Hepatocyte (in vitro differentiated cells): Measurements from ENCODE around the gene CIAPIN1. TPM values are rescaled to one million over a fixed set of nuclear protein-coding genes. Genes with fewer than 3 reads are reported as not detected.
"Not testable (repeated sequence)": the region's sequence is repeated elsewhere in the genome, so short reads cannot be mapped to it uniquely, and the experiment has no call there.

Experiments
- DNase-seq: peaks from one replicate; pipeline ENCODE4 v3.0.0-alpha.2; 2016; ENCODE audit warnings: low spot score
- H2AFZ ChIP-seq: fragments of 200-600 bp; sonication (generic); 2 replicates; pipeline ENCODE4 v1.6.0; 2016; ENCODE audit warnings: antibody characterized with exemption, mild to moderate bottlenecking
- H3K27ac ChIP-seq: fragments of 200-600 bp; sonication (generic); 2 replicates; pipeline ENCODE4 v1.5.1; 2016; ENCODE audit warnings: mild to moderate bottlenecking
- H3K27me3 ChIP-seq: fragments of 200-600 bp; sonication (generic); 2 replicates; pipeline ENCODE4 v1.6.1; 2016
- H3K36me3 ChIP-seq: fragments of 200-600 bp; sonication (generic); replicated peaks from 2 replicates; pipeline ENCODE4 v1.5.1; 2016; ENCODE audit warnings: low read depth; ENCODE audit not compliant: insufficient read depth
- H3K4me1 ChIP-seq: fragments of 200-600 bp; sonication (generic); 2 replicates; pipeline ENCODE4 v1.5.1; 2016; ENCODE audit warnings: mild to moderate bottlenecking, moderate library complexity; ENCODE audit not compliant: insufficient read depth
- H3K4me2 ChIP-seq: fragments of 200-600 bp; sonication (generic); 2 replicates; pipeline ENCODE4 v1.6.0; 2016
- H3K4me3 ChIP-seq: fragments of 200-600 bp; sonication (generic); 2 replicates; pipeline ENCODE4 v1.5.1; 2016; ENCODE audit warnings: mild to moderate bottlenecking
- H3K79me2 ChIP-seq: fragments of 200-600 bp; sonication (generic); 2 replicates; pipeline ENCODE4 v1.6.0; 2017; ENCODE audit warnings: mild to moderate bottlenecking
- H3K9me2 ChIP-seq: fragments of 200-600 bp; sonication (generic); replicated peaks from 2 replicates; pipeline ENCODE4 v1.6.0; 2017; ENCODE audit warnings: mild to moderate bottlenecking; ENCODE audit not compliant: insufficient read depth
- H3K9me3 ChIP-seq: fragments of 200-600 bp; sonication (generic); 2 replicates; pipeline ENCODE4 v1.5.1; 2016; ENCODE audit warnings: low read depth, mild to moderate bottlenecking
- H4K20me1 ChIP-seq: fragments of 200-600 bp; sonication (generic); 2 replicates; pipeline ENCODE4 v1.6.0; 2016; ENCODE audit warnings: mild to moderate bottlenecking; ENCODE audit not compliant: insufficient read depth, poor library complexity, severe bottlenecking
- EZH2 ChIP-seq: fragments of 200-600 bp; sonication (generic); IDR thresholded peaks from 2 replicates; pipeline ENCODE4 v1.6.1; 2016; ENCODE audit warnings: antibody characterized with exemption, mild to moderate bottlenecking, borderline replicate concordance
- EZH2phosphoT487 ChIP-seq: fragments of 200-600 bp; sonication (generic); IDR thresholded peaks from one replicate; pipeline ENCODE4 v1.6.1; 2018; ENCODE audit warnings: antibody characterized with exemption, mild to moderate bottlenecking, low read depth, moderate library complexity; ENCODE audit not compliant: unreplicated experiment, severe bottlenecking
- WGBS: methylation state at CpG from one replicate; pipeline ENCODE4 v1.1.6; 2016; ENCODE audit warnings: low lambda C conversion rate; ENCODE audit errors: missing lambda C conversion rate; 5-methylcytosine and 5-hydroxymethylcytosine counted together
- polyA plus RNA-seq: library from polyadenylated mRNA; unstranded; fragments of >200 nt; fragmentation: Nextera tagmentation; extraction: Ambion mirVana; gene quantifications from 2 replicates; pipeline ENCODE4 v1.2.1, GENCODE V29; 2016
- total RNA-seq: library from RNA; depleted of rRNA; stranded (reverse); fragments of >200 nt; gene quantifications from 2 replicates; pipeline ENCODE4 v1.2.3, GENCODE V29; 2014
- TF ChIP-seq, protein P1 (sequence below): fragments of 200-600 bp; sonication (generic); IDR thresholded peaks from 2 replicates; pipeline ENCODE4 v1.5.1; 2016; ENCODE audit warnings: antibody characterized with exemption, mild to moderate bottlenecking; ENCODE audit not compliant: poor library complexity

The CIAPIN1 gene
- total and polyA plus RNA-seq, 2 experiments from 2014 or later: 54.2 to 56.1 TPM

GRCh38 chr16:57401943-57402640 is 45.1 kb downstream of the CIAPIN1 start:
- no peak overlapping the region for H3K4me3 ChIP-seq
- no peak overlapping the region for H2AFZ ChIP-seq
- no peaks in the 10 kb centered on the region for H3K9me2 ChIP-seq
- no peak for DNase-seq
- H3K79me2 ChIP-seq: no peaks in the 10 kb centered on the region
- no peaks in the 10 kb centered on the region for H3K36me3 ChIP-seq
- no peaks in the 10 kb centered on the region for H4K20me1 ChIP-seq
- no peak overlapping the region for H3K27ac ChIP-seq
- H3K4me1 ChIP-seq: no peaks in the 10 kb centered on the region
- 57% methylated on average over 7 of the region's 7 CpGs for WGBS
- no peaks in the 10 kb centered on the region for H3K27me3 ChIP-seq
- TF ChIP-seq, protein P1, sequence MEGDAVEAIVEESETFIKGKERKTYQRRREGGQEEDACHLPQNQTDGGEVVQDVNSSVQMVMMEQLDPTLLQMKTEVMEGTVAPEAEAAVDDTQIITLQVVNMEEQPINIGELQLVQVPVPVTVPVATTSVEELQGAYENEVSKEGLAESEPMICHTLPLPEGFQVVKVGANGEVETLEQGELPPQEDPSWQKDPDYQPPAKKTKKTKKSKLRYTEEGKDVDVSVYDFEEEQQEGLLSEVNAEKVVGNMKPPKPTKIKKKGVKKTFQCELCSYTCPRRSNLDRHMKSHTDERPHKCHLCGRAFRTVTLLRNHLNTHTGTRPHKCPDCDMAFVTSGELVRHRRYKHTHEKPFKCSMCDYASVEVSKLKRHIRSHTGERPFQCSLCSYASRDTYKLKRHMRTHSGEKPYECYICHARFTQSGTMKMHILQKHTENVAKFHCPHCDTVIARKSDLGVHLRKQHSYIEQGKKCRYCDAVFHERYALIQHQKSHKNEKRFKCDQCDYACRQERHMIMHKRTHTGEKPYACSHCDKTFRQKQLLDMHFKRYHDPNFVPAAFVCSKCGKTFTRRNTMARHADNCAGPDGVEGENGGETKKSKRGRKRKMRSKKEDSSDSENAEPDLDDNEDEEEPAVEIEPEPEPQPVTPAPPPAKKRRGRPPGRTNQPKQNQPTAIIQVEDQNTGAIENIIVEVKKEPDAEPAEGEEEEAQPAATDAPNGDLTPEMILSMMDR: no peak
- H3K9me3 ChIP-seq: no peaks in the 10 kb centered on the region
- no peak overlapping the region for H3K4me2 ChIP-seq

GRCh38 chr16:57397493-57397892 is 49.7 kb downstream of the CIAPIN1 start:
- not testable (repeated sequence) for H3K27me3 ChIP-seq, DNase-seq, H3K9me2 ChIP-seq, H2AFZ ChIP-seq, H3K4me2 ChIP-seq, H4K20me1 ChIP-seq, H3K4me1 ChIP-seq, H3K36me3 ChIP-seq, H3K27ac ChIP-seq, H3K4me3 ChIP-seq, H3K79me2 ChIP-seq, H3K9me3 ChIP-seq
- 91% methylated on average over 4 of the region's 4 CpGs for WGBS

DNA sequence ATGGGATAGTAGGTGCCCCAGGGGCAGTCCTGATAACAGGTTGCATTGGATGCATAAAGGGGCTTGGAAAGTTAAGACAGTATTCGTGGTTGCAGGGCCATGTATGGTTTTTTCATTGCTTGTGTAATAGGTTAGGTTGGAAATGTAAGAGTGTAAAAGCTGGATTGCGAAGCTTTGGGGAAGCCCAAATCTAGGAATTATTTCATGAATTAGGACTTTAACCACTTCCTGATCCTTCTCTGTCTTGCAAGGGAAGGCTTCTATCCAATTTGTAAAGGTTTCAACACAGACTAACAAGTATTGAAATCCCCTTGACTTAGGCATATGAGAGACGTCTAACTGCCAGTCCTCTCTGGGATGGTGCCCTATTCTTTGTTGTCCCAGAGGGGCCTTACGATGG is 50.4 kb downstream of the CIAPIN1 start:
- 83% methylated on average over 4 of the region's 4 CpGs for WGBS
- Histone ChIP-seq H2AFZ (no peak overlapping the region), H3K4me3 (no peak overlapping the region), H3K79me2 (no peaks in the 10 kb centered on the region), H3K27ac (no peak overlapping the region), H3K9me2 (no peaks in the 10 kb centered on the region), H3K36me3 (no peaks in the 10 kb centered on the region), H4K20me1 (no peaks in the 10 kb centered on the region), H3K9me3 (no peaks in the 10 kb centered on the region), H3K27me3 (no peaks in the 10 kb centered on the region), H3K4me1 (no peaks in the 10 kb centered on the region), H3K4me2 (no peak overlapping the region)
- DNase-seq: no peak
- TF ChIP-seq EZH2: no peak

DNA sequence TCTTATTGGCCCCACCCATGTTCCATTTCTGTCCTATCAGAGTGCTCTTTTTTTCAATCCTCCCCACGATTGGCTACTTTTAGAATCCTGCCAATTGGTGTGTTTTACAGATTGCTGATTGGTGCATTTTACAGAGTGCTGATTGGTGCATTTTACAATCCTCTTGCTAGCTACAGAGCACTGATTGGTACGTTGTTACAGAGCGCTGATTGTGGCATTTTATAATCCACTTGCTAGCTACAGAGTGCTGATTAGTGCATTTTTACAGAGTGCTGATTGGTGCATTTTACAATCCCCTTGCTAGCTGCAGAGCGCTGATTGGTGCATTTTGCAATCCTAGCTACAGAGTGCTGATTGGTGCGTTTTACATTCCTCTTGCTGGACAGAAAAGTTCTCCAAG is 52.2 kb downstream of the CIAPIN1 start:
- Histone ChIP-seq H3K79me2 (no peaks in the 10 kb centered on the region), H2AFZ (no peak overlapping the region), H3K4me1 (no peaks in the 10 kb centered on the region), H3K4me3 (no peak overlapping the region), H3K27me3 (no peaks in the 10 kb centered on the region), H3K4me2 (no peak overlapping the region), H3K9me2 (no peaks in the 10 kb centered on the region), H4K20me1 (no peaks in the 10 kb centered on the region), H3K9me3 (no peaks in the 10 kb centered on the region), H3K27ac (no peak overlapping the region), H3K36me3 (no peaks in the 10 kb centered on the region)
- TF ChIP-seq EZH2 (no peak), EZH2phosphoT487 (no peak)
- TF ChIP-seq, protein P1: no peak
- no peak for DNase-seq
- 90% methylated on average over 5 of the region's 5 CpGs for WGBS
